Thyroid gland (tissue), 4 donors: Measurements from ENCODE around the gene SPATA24. TPM values are rescaled to one million over a fixed set of nuclear protein-coding genes. Genes with fewer than 3 reads are reported as not detected.

ENCODE experiments used
- DNase-seq, 2 donors: peaks; one replicate each; pipeline ENCODE4 v3.0.0-alpha.2; 2019
- H3K27ac ChIP-seq, 3 donors: fragments of 200-600 bp; sonication (generic); 1 replicate in 2 of 3; 2 replicates in 1 of 3; pipeline ENCODE4 v1.5.1; 2016 to 2019; ENCODE audit warnings: mild to moderate bottlenecking in 1 of 3, moderate library complexity in 1 of 3
- H3K27me3 ChIP-seq: fragments of 200-600 bp; sonication (generic); one replicate; pipeline ENCODE4 v1.5.1; 2019
- H3K36me3 ChIP-seq, 2 donors: fragments of 200-600 bp; sonication (generic); one replicate each; pipeline ENCODE4 v1.5.1; 2016 to 2019
- H3K4me1 ChIP-seq, 2 donors: fragments of 200-600 bp; sonication (generic); one replicate each; pipeline ENCODE4 v1.5.1; 2017 to 2019
- H3K4me3 ChIP-seq, 3 donors: fragments of 200-600 bp; sonication (generic); replicated peaks in 1 of 3; 1 replicate in 2 of 3; 2 replicates in 1 of 3; pipeline ENCODE4 v1.5.1; 2016; ENCODE audit warnings: mild to moderate bottlenecking in 1 of 3
- H3K9me3 ChIP-seq: fragments of 200-600 bp; sonication (generic); one replicate; pipeline ENCODE4 v1.5.1; 2017
- POLR2A ChIP-seq, 2 donors: fragments of 450-650 bp; IDR thresholded peaks; one replicate each; pipeline ENCODE4 v1.6.1; 2017; ENCODE audit warnings: antibody characterized with exemption in 2 of 2, mild to moderate bottlenecking in 2 of 2, moderate library complexity in 1 of 2
- WGBS, 2 donors: methylation state at CpG; one replicate each; pipeline ENCODE4 v1.1.5; 2017; 5-methylcytosine and 5-hydroxymethylcytosine counted together
- intact Hi-C: fragments of 100-400 bp; cut with DNase I; formaldehyde crosslinking; loops from one replicate; pipeline ENCODE4 v1.15.1; 2023
- total RNA-seq, 4 donors: library from RNA; depleted of rRNA; stranded (reverse); fragments of >200 nt; gene quantifications; one replicate each; pipeline ENCODE4 v1.2.3, GENCODE V29; 2016
- TF ChIP-seq, protein P1 (sequence below), 6 experiments: fragments of 200-600 bp in 3 of 6; fragments of 450-650 bp in 3 of 6; sonication (generic) in 3 of 6; IDR thresholded peaks; one replicate each; pipeline ENCODE4 v1.5.1; 2016 to 2019; ENCODE audit warnings: antibody characterized with exemption in 6 of 6, mild to moderate bottlenecking in 2 of 6, inconsistent platforms in 1 of 6, moderate library complexity in 1 of 6

SPATA24 gene
- total RNA-seq, 4 donors from 2014 or later, result 6.5 to 14.2 (median 7.3) TPM

DNA sequence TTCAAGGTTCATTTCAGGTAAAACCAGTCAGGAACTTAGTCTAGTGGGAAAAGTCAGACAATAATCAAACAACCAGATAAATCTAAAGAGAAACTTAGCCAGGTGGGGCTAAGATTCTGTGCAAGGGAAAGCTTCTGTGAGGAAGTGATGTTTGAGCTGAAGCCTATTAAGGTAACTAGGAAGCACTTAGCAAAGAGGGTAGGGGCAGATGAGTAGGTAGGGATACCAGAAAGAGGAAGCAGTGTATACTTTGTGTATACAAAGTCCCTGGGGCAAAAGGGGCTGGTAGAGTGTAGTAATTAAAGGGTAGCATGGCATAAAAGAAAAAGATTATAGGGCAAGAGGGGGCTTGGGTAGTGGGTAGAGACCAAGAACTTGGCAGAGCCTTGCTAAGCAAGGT lies 3.6 kb upstream of the SPATA24 start:
- Histone ChIP-seq H3K9me3 (no peaks in the 10 kb centered on the region), H3K27me3 (no peaks in the 10 kb centered on the region), H3K4me1 (peaks cover 5 to 14% of the 10 kb centered on the region in 2 donors), H3K4me3 (no peak overlapping the region), H3K36me3 (no peaks in the 10 kb centered on the region), H3K27ac (no peak overlapping the region)
- TF ChIP-seq, protein P1, sequence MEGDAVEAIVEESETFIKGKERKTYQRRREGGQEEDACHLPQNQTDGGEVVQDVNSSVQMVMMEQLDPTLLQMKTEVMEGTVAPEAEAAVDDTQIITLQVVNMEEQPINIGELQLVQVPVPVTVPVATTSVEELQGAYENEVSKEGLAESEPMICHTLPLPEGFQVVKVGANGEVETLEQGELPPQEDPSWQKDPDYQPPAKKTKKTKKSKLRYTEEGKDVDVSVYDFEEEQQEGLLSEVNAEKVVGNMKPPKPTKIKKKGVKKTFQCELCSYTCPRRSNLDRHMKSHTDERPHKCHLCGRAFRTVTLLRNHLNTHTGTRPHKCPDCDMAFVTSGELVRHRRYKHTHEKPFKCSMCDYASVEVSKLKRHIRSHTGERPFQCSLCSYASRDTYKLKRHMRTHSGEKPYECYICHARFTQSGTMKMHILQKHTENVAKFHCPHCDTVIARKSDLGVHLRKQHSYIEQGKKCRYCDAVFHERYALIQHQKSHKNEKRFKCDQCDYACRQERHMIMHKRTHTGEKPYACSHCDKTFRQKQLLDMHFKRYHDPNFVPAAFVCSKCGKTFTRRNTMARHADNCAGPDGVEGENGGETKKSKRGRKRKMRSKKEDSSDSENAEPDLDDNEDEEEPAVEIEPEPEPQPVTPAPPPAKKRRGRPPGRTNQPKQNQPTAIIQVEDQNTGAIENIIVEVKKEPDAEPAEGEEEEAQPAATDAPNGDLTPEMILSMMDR (IDR thresholded peaks at IDR 0.05), result no peak
- TF ChIP-seq POLR2A (IDR thresholded peaks at IDR 0.05), result no peak
- intact Hi-C loops, result no loop called here
- no peak for DNase-seq

DNA sequence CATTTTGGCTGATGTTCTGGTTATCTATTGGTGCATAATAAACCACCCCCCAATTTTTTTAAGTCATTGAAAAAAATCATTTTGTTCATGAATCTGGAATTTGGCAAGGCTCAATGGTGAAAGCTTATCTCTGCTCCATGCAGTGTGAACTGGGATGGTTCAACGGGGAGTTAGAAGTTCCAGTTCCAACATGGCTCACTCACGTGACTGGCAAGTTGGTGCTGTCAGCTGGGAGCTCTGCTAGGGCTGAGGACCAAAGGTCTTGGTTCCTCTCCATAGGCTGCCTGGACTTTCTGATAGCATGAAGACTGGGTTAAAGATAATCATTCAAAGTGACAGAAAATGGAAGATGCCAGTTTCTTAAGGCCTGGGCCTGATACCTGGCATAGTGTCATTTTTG lies 3.1 kb upstream of the SPATA24 start:
- intact Hi-C loops, result no loop called here
- Histone ChIP-seq H3K36me3 (no peaks in the 10 kb centered on the region), H3K4me3 (no peak overlapping the region), H3K27ac (no peak overlapping the region), H3K9me3 (no peaks in the 10 kb centered on the region), H3K27me3 (no peaks in the 10 kb centered on the region), H3K4me1 (peaks cover 5 to 14% of the 10 kb centered on the region in 2 donors)
- 82 to 93% methylated on average over 2 of the region's 2 CpGs for WGBS, 2 donors
- TF ChIP-seq, protein P1 (IDR thresholded peaks at IDR 0.05), result no peak
- no peak for TF ChIP-seq POLR2A (IDR thresholded peaks at IDR 0.05)
- DNase-seq, result no peak

DNA sequence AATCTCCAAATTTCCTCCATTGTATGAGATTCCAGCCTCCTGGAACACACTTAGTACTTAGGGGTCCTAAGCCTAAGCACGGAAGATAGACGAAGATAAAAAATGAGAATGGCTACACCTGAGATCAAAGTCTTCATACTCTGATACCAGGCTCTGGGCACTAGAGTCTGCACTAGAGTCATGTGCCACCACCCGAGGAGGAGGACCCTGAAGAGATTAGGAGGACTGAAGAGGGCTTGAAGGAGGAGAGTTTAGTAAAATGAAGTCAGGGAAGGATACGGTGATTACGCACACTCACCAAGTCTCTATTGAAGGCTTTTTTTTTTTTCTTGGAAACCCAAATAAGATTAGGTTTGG lies 573 bp upstream of the SPATA24 start:
- TF ChIP-seq, protein P1 (IDR thresholded peaks at IDR 0.05), result no peak
- no peak for TF ChIP-seq POLR2A (IDR thresholded peaks at IDR 0.05)
- Histone ChIP-seq H3K36me3 (no peaks in the 10 kb centered on the region), H3K27me3 (no peaks in the 10 kb centered on the region), H3K4me3 (peak overlapping the region in 1 of 3 donors; percentile 29), H3K27ac (peak overlapping the region; percentile 76 to 81 (median 79)), H3K9me3 (no peaks in the 10 kb centered on the region), H3K4me1 (peaks cover 5 to 14% of the 10 kb centered on the region in 2 donors)
- 52 to 60% methylated on average over 5 of the region's 5 CpGs for WGBS, 2 donors
- DNase-seq, result no peak
- intact Hi-C loops, result no loop called here

DNA sequence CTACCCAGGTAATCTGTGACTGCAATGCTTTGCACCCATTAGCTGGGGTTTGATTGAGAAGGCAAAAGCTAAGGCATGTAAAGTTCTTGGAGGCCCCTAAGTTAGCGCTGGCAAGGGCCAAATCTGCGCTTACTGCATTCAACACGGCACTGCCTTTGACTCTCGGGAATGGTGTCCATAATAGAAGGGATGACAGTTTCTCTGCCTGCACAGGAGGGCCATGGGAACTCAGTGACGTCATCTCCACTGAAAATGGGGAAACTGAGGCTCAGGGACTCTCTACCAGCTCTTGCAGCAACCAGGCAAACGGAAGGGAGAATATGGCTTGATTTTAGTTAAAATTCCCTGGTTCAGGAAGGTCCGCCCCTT lies 487 bp downstream of the SPATA24 start:
- Histone ChIP-seq H3K27me3 (no peaks in the 10 kb centered on the region), H3K4me3 (peak overlapping the region in 2 of 3 donors; percentile 1 to 29), H3K36me3 (no peaks in the 10 kb centered on the region), H3K4me1 (peaks cover 5 to 14% of the 10 kb centered on the region in 2 donors), H3K9me3 (no peaks in the 10 kb centered on the region), H3K27ac (peak overlapping the region; percentile 76 to 81 (median 79))
- no peak for DNase-seq
- intact Hi-C loops, result no loop called here
- WGBS, 2 donors, result 27 to 28% methylated on average over 7 of the region's 7 CpGs
- TF ChIP-seq POLR2A (IDR thresholded peaks at IDR 0.05), result no peak

DNA sequence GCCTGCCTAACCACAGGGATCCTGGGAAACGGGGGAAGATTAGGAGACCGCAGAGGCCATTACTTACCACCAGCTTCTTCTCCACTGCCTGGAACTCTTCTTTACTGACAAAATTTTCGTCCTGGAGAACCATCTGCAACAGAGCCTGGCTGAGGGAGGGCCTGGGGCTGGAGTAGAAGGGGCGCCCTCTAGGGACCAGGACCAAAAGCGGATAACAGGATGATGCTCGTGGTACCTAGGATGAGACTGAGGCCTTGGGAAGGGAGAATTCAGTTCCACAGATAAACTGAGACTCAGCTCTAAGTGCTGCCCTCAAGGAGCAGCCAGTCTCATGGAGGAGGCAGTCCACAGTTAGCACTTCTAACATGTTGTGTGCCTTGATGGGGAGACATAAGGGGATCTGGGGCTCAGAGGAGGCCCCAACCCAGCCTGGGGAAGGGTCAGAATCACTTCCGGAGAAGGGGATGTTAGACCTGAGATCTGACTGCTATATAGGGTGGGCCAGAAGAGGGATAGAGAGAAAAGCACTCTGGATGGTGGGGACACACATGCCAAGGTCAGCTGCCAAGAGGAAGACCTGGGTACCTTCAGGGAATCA lies 1.2 kb downstream of the SPATA24 start:
- intact Hi-C loops, result no loop called here
- Histone ChIP-seq H3K4me1 (peaks cover 5 to 14% of the 10 kb centered on the region in 2 donors), H3K4me3 (no peak overlapping the region), H3K27ac (peak overlapping the region in 1 of 3 donors; percentile 81), H3K36me3 (no peaks in the 10 kb centered on the region), H3K27me3 (no peaks in the 10 kb centered on the region), H3K9me3 (no peaks in the 10 kb centered on the region)
- TF ChIP-seq, protein P1 (IDR thresholded peaks at IDR 0.05), result peak in 1 of 6 experiments; percentile 25
- TF ChIP-seq POLR2A (IDR thresholded peaks at IDR 0.05), result no peak
- WGBS, 2 donors, result 74 to 81% methylated on average over 7 of the region's 7 CpGs
- DNase-seq, result no peak
